GM20000 (cell line): Measurements from ENCODE around the gene ZNF354C.

ENCODE experiments used
- DNase-seq: peaks from one replicate; pipeline ENCODE4 v3.0.0; 2012; ENCODE audit warnings: low spot score
- CTCF ChIP-seq: IDR thresholded peaks from 2 replicates; pipeline ENCODE4 v1.5.1; 2012; ENCODE audit warnings: mild to moderate bottlenecking, control low read depth; ENCODE audit errors: extremely low read depth, missing control alignments

ZNF354C gene

DNA sequence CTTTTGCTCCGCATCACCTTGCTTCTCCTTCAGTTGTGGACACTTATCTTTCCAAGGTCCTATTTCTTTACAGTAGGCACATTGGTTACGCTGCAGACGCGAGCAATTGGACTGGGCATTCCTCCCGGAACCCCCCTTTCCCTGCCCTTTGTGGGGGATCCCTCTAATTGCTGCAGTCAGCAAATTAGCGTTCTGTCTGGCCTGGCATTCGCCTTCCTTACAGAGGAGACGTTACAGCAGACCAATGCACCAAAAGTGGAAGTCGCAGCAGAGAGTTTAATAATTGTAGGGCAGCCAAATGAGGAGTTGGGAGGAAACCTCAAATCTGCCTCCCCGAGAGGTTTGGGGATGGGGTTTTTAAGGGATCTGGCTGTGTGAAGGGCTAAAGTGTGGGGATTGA is 5.3 kb upstream of the ZNF354C start:
- DNase-seq = no peak
- TF ChIP-seq CTCF = no peak

- DNase-seq = no peak
- no peak for TF ChIP-seq CTCF
These were observed 4.7 kb upstream of the ZNF354C start for GRCh38 chr5:179055436-179055835.

DNA sequence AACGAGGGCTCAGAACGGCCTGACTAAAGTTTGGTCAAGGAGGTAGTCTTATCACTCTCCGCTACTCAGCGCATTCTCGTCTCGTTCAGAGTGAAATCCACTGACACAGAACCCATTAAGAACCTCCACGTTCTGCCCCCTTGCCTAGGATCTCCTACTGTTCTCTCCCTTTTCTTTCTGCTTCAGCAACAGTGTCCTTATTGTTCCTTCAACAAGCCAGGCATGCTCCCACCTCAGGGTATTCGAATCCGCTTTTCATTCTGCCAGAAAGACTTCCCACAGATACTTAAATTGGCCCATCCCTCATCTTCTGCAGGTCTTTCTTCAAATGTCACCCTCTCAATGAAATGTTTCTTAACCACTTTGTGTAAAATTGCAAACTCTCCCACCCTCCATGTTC is 4.3 kb upstream of the ZNF354C start:
- DNase-seq = no peak
- TF ChIP-seq CTCF = no peak

DNA sequence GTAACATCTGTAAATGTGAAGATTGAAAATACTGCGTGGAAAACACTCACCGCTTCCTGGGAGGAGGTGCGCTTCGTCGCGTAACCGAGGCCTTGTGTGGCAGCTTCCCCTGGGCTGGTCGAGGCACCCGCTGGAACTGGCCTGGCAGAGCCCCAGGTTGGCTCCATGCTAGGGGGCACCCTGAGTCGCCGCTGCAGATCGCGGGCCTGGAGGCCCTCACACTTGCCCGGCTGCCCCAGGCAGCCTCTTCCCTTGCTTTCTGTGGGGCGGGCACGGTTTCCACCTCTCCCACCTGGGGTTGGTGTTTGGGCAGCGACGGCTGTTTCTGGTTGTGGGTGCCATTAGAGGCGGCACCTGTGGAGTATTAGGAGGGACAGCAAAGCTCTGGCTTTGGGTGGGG is 852 bp downstream of the ZNF354C start:
- no peak for DNase-seq
- TF ChIP-seq CTCF = no peak

DNA sequence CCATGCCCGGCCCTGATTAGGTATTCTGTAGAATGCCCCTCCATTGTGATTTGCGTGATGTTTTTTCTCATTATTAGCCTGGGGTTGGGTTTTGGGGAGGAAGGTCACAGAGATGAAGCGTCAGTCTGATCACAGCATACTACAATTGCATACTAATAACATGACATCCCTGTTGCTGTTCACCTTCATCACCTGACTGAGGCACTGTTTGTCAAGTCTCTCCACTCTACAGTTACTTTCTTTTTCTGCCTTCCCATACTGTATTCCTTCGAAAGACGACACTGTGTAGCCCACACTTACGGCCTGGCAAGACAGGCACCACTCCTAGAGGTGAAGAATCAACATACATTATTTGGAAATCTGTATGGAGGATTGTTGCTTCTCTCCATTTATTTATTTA is 5.5 kb downstream of the ZNF354C start:
- TF ChIP-seq CTCF = no peak
- no peak for DNase-seq

GRCh38 chr5:179079165-179079987 is 19.2 kb downstream of the ZNF354C start:
- no peak for TF ChIP-seq CTCF
- DNase-seq = no peak

- DNase-seq = no peak
- no peak for TF ChIP-seq CTCF
These were observed 20.6 kb downstream of the ZNF354C start for GRCh38 chr5:179080724-179081123.
